ENCODE data around the gene KDM6A. TPM values are rescaled to one million over a fixed set of nuclear protein-coding genes. Genes with fewer than 3 reads are reported as not detected.

The KDM6A gene
- total and polyA plus RNA-seq, 2 donors (not counting 3 experiments of a cell fraction or from before 2014, with no cell fraction given) = 9.0 to 20.6 TPM

DNA sequence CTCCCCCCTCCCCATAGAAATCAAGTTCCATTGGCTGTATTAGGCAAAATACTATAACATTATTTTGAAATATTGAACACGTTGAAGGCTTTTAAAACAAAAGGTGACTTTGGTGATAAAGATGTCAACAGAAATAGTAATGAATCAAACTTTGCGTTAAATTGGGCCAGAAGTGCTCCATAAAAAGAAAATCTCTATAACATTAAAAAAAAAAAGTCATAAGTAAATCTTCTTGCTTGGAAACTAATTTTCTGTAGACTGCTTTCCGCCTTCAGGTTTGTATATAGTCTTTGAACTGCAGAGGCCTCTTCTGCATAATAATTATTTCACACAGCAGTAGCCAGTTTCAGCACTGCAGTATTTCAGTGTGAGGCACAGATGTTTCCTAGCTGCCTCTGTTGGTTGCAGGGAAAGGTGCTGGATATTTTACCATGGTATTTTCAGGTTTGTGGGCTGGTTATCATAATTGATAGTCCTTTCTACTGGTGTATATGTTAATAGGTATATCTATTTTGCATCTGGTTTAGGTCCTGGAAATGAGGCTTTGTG lies 158.9 kb downstream of the KDM6A start:
- no TSS peak for BruUV-seq (replicated peaks)
- Histone ChIP-seq H3K9me3 (replicated peaks; ENCODE audit: control insufficient read depth, insufficient read depth, low read length) (no peaks in the 10 kb centered on the region), H3K9ac (replicated peaks; ENCODE audit: extremely low read depth, insufficient read depth, low read length) (no peak overlapping the region), H3K36me3 (ENCODE audit: control insufficient read depth in 2 of 2, extremely low read depth in 1 of 2, insufficient read depth in 2 of 2, low read length in 2 of 2) (no peaks in the 10 kb centered on the region), H3K4me1 (ENCODE audit: control insufficient read depth, extremely low read depth, insufficient read depth, low read length) (no peaks in the 10 kb centered on the region), H3K27me3 (ENCODE audit: control insufficient read depth in 2 of 2, insufficient read depth in 2 of 2, low read length in 2 of 2) (no peaks in the 10 kb centered on the region), H2AFZ (ENCODE audit: low read depth, low read length) (no peak overlapping the region), H3K79me2 (ENCODE audit: control insufficient read depth, insufficient read depth, low read length) (peaks cover 16% of the 10 kb centered on the region), H3K9me1 (replicated peaks; ENCODE audit: control insufficient read depth, extremely low read depth, insufficient read depth, low read length) (no peaks in the 10 kb centered on the region), H4K20me1 (replicated peaks; ENCODE audit: control insufficient read depth, extremely low read depth, insufficient read depth, low read length) (no peaks in the 10 kb centered on the region), H3K4me2 (ENCODE audit: insufficient read depth, low read length) (no peak overlapping the region), H3K4me3 (replicated peaks in 1 of 3; ENCODE audit: insufficient read depth in 1 of 3, low read depth in 1 of 3, low read length in 3 of 3) (no peak overlapping the region), H3K27ac (ENCODE audit: insufficient read depth, low read depth, low read length) (no peak overlapping the region)
- dilution Hi-C loops (cut with MboI; ENCODE audit: extremely low pct_ligation_motif_present, low sequenced_read_pairs) (no loop called here), intact Hi-C loops (cut with micrococcal nuclease) (no loop called here)
- CTCF ChIA-PET = no interaction called here
- no peak for FAIRE-seq
- TF ChIP-seq EZH2 (IDR thresholded peaks at IDR 0.05; ENCODE audit: borderline replicate concordance, low read depth, low read length, severe bottlenecking) (no peak), FOS (IDR thresholded peaks at IDR 0.05; ENCODE audit: borderline replicate concordance, insufficient read depth, low read length) (no peak), MYC (IDR thresholded peaks at IDR 0.05; ENCODE audit: low read depth, low read length) (no peak)
- TF ChIP-seq, protein P1, sequence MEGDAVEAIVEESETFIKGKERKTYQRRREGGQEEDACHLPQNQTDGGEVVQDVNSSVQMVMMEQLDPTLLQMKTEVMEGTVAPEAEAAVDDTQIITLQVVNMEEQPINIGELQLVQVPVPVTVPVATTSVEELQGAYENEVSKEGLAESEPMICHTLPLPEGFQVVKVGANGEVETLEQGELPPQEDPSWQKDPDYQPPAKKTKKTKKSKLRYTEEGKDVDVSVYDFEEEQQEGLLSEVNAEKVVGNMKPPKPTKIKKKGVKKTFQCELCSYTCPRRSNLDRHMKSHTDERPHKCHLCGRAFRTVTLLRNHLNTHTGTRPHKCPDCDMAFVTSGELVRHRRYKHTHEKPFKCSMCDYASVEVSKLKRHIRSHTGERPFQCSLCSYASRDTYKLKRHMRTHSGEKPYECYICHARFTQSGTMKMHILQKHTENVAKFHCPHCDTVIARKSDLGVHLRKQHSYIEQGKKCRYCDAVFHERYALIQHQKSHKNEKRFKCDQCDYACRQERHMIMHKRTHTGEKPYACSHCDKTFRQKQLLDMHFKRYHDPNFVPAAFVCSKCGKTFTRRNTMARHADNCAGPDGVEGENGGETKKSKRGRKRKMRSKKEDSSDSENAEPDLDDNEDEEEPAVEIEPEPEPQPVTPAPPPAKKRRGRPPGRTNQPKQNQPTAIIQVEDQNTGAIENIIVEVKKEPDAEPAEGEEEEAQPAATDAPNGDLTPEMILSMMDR (IDR thresholded peaks at IDR 0.05; ENCODE audit: extremely low read depth in 1 of 2, insufficient read depth in 1 of 2, low read depth in 1 of 2, low read length in 2 of 2) = no peak
- POLR2A ChIA-PET = no interaction called here
- DNase-seq (ENCODE audit: low read depth, low spot score) = no peak

DNA sequence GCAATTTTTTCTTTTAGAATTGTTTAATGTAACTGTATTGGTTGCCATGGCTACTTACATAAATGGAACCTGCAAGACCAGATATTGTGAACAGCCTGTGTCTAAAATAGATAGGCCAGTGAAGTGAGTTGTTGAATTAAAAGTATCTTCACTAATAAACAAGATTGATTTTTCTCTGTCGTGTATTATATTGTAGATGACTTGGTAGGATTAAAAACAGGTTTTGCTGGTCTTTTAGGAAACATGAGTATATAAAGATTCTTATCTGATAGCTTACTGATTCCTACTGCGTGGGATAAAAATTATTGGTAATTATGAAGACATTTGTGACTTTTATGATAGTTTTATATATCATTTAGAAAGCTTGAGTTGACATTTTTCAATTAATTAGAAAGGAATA lies 162.1 kb downstream of the KDM6A start:
- dilution Hi-C loops (cut with MboI; ENCODE audit: extremely low pct_ligation_motif_present, low sequenced_read_pairs) = no loop called here
- no TSS peak for BruUV-seq (replicated peaks)
- CTCF ChIA-PET = no interaction called here

More for the DNA sequence above, 162.1 kb downstream of the KDM6A start:
- no peaks in the 10 kb centered on the region for H3K4me1 ChIP-seq (ENCODE audit: control insufficient read depth, extremely low read depth, insufficient read depth, low read length)
- DNase-seq (ENCODE audit: low read depth, low spot score) (no peak), FAIRE-seq (no peak)
- no peak overlapping the region for H2AFZ ChIP-seq (ENCODE audit: low read depth, low read length)
- no peak overlapping the region for H3K9ac ChIP-seq (replicated peaks; ENCODE audit: extremely low read depth, insufficient read depth, low read length)
- POLR2A ChIA-PET = no interaction called here
- H3K4me3 ChIP-seq (replicated peaks in 1 of 3; ENCODE audit: insufficient read depth in 1 of 3, low read depth in 1 of 3, low read length in 3 of 3) = no peak overlapping the region
- intact Hi-C loops (cut with micrococcal nuclease) = no loop called here
- H3K79me2 ChIP-seq (ENCODE audit: control insufficient read depth, insufficient read depth, low read length) = peaks cover 14% of the 10 kb centered on the region
- H3K36me3 ChIP-seq (ENCODE audit: control insufficient read depth in 2 of 2, extremely low read depth in 1 of 2, insufficient read depth in 2 of 2, low read length in 2 of 2) = no peaks in the 10 kb centered on the region
- H3K9me3 ChIP-seq (replicated peaks; ENCODE audit: control insufficient read depth, insufficient read depth, low read length) = no peaks in the 10 kb centered on the region
- no peak overlapping the region for H3K27ac ChIP-seq (ENCODE audit: insufficient read depth, low read depth, low read length)
- no peaks in the 10 kb centered on the region for H4K20me1 ChIP-seq (replicated peaks; ENCODE audit: control insufficient read depth, extremely low read depth, insufficient read depth, low read length)
- no peak for TF ChIP-seq EZH2 (IDR thresholded peaks at IDR 0.05; ENCODE audit: borderline replicate concordance, low read depth, low read length, severe bottlenecking)
- TF ChIP-seq POLR2AphosphoS5 (IDR thresholded peaks at IDR 0.05; ENCODE audit: insufficient read depth, low read depth, low read length) = no peak
- TF ChIP-seq, protein P1 (IDR thresholded peaks at IDR 0.05; ENCODE audit: extremely low read depth in 1 of 2, insufficient read depth in 1 of 2, low read depth in 1 of 2, low read length in 2 of 2) = no peak
- no peak for TF ChIP-seq JUN (IDR thresholded peaks at IDR 0.05; ENCODE audit: borderline replicate concordance, insufficient read depth, insufficient read length, low read depth)
- TF ChIP-seq FOS (IDR thresholded peaks at IDR 0.05; ENCODE audit: borderline replicate concordance, insufficient read depth, low read length) = no peak
- no peak for TF ChIP-seq POLR2A (IDR thresholded peaks at IDR 0.05; ENCODE audit: low read depth, low read length)
- TF ChIP-seq, protein P2, sequence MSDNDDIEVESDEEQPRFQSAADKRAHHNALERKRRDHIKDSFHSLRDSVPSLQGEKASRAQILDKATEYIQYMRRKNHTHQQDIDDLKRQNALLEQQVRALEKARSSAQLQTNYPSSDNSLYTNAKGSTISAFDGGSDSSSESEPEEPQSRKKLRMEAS (IDR thresholded peaks at IDR 0.05; ENCODE audit: insufficient read depth, insufficient read length) = no peak
- no peak for TF ChIP-seq GATA2 (IDR thresholded peaks at IDR 0.05; ENCODE audit: insufficient read depth, insufficient read length, low read depth, low read length)
- no peak for TF ChIP-seq MYC (IDR thresholded peaks at IDR 0.05; ENCODE audit: low read depth, low read length)
- H3K9me1 ChIP-seq (replicated peaks; ENCODE audit: control insufficient read depth, extremely low read depth, insufficient read depth, low read length) = no peaks in the 10 kb centered on the region
- no peak overlapping the region for H3K4me2 ChIP-seq (ENCODE audit: insufficient read depth, low read length)
- H3K27me3 ChIP-seq (ENCODE audit: control insufficient read depth in 2 of 2, insufficient read depth in 2 of 2, low read length in 2 of 2) = no peaks in the 10 kb centered on the region
